ENCODE results near the gene IFT81.

Gene IFT81

GRCh38 chr12:110248096-110248447 is 123.9 kb downstream of the IFT81 start:
- DNase-seq, result no peak

- peak in 1 of 2 donors; percentile 8 for DNase-seq
Measured at GRCh38 chr12:110249105-110249504, 124.9 kb downstream of the IFT81 start.

DNA sequence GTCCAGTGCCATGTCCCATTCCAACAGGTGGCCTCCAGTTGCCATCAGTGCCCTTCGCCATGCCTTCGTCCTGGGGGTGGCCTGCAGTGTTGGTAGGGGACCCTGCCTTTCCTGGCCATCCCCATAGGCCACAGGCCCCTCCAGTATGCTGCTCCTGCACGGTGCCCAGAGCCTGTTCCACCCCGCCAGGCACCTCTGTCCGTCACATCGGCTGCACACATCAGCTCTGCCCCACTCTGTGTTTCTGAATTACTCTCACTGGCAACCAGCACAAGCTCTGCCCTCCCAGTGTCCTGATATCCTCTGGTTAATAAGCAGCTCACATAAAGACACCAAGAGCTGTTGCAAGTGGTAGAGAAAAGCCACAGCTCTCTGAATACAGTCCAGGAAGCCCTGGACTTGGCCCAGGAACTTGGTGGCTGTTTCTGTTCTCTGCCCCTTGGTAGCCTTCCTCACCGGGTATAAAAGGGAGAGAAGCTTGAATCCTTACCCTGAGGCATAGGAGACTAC is 125.6 kb downstream of the IFT81 start:
- no peak for DNase-seq

DNA sequence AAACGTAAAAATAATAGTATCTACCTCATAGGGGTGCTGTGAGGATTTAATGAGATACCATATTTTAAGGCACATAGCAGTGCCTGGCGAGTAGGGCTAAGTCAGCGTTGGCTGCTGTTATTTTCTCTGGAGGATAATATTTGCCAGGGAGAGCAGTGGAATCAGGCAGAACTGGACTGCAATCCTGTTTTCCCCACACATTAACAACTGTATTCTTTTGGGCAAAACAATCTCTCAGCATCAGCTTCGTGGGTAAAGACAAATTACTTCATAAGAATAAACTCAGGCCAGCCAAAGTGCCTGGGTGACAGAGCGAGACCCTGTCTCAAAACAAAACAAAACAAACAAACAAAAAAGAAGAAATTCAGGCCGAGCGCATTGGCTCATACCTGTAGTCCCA is 127.2 kb downstream of the IFT81 start:
- DNase-seq, result no peak

DNA sequence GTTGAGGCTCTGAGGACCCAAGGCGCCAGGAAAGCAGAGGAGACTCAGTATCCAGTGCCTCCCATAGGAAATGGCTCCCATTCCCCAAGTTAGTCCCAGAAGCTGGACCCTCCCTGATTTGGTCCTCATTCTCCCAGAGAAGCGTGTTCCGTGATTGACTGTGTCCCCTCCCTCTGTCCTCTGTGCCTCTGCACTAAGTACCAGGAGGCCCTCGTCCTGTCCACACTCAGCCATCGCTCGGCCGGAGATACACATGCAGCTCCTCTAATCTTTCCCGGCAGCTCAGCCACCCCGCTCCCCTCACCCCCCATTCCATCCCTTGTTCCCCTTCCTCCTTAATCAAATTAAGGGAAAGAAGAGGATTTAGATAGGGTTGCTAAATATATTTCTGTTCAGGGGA is 128.6 kb downstream of the IFT81 start:
- DNase-seq, result no peak

- peak; percentile 33 to 40 for DNase-seq
Measured at GRCh38 chr12:110253176-110253575, 129.0 kb downstream of the IFT81 start.

DNA sequence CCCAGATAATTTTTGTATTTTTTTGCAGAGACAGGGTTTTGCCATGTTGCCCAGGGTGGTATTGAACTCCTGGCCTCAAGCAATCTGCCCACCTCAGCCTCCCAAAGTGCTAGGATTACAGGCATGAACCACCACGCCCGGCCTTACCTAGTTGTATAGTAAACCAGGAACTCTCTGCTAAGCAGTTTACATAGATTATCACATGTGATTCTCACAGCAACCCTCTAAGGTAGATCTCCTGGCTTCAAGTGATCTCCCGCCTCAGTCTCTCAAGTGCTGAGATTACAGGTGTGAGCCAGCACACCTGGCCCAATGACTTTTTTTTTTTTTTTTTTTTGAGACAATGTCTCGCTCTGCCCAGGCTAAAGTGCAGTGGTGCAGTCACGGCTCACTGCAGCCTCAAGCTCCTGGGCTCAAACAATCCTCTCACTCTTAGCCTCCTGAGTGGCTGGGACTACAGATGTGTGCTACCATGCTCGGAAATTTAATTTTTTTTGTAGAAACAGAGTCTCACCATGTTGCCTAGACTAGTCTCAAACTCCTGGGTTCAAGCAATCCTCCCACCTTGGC is 130.9 kb downstream of the IFT81 start:
- DNase-seq, result no peak

- peak in 1 of 2 donors; percentile 43 for DNase-seq
Measured at GRCh38 chr12:110255890-110256456, 131.8 kb downstream of the IFT81 start.

- peak; percentile 76 to 77 for DNase-seq
Measured at GRCh38 chr12:110256780-110257431, 132.7 kb downstream of the IFT81 start.

- no peak for DNase-seq
Measured at GRCh38 chr12:110258466-110258865, 134.3 kb downstream of the IFT81 start.

- peak; percentile 40 to 70 for DNase-seq
Measured at GRCh38 chr12:110262442-110263388, 138.6 kb downstream of the IFT81 start.

DNA sequence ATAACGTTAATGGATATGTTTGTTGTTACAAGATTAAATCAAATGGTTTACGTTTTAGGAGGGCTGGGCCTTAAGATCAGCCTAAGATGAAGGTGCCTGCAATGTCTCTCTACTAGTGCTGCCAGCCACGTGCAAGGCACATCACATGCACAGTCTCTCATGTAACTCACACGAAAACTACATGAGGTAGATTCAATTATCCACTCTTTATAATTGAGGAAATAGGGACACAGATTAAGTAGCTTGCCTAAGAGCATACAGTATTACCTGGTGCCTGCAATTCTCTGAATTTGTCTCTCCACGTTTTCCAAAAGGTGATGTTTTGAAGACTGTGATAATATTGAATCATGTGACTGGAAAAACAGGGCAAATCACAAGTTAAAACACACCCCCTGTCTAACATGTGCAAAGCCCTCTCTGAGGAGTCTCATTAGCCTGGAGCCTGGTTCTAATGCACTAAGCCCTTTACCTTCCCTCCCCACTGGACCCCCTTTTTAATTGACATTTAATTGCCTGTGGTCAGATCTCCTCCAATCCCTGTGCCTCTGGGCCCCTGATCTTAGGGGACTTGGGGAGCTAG is 142.3 kb downstream of the IFT81 start:
- DNase-seq, result no peak

DNA sequence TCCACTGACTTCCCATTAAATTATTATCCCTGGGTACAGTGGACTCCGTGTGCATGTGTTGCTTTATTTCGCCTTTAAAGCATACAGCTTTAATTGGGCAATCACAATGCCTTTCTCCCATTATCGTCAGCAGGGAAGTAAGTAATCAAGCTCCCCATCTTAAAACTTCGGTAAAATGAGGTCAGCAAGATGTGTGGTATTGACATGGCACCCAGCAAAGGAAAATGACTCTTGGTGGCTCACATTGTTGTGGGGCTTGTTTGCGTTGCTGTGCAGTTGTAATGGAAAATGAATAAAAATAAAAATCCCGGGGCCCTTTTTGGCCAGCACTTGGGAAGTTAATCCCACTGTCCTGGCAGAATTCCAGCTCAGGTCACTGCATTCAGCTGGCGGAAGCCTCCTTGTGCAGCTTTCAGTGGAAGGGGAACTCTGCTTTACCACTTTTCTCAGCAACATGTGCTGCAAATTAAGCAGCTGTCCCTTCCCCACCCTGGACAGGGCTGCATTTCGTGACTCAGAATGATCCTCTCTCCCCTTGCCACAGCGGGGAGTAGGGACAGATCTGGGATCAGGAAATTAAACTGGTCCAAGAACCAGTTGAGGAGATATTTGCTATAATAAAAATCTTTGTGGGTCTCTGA is 142.9 kb downstream of the IFT81 start:
- DNase-seq, result no peak
